ENCODE results near the gene GNB1L.

GNB1L gene

GRCh38 chr22:19873960-19874306, 19.3 kb upstream of the GNB1L start:
- DNase-seq (ENCODE audit: extremely low read depth, low read depth), result no peak

GRCh38 chr22:19873138-19873959, 18.7 kb upstream of the GNB1L start:
- TF ChIP-seq CTCF (IDR thresholded peaks at IDR 0.05; ENCODE audit: low read depth, low read length), result no peak
- no peak for DNase-seq (ENCODE audit: extremely low read depth, low read depth)

More at GRCh38 chr22:19873960-19874306, 19.3 kb upstream of the GNB1L start:
- TF ChIP-seq CTCF (IDR thresholded peaks at IDR 0.05; ENCODE audit: low read depth, low read length), result no peak

- DNase-seq (ENCODE audit: extremely low read depth, low read depth), result no peak
- no peak for TF ChIP-seq CTCF (IDR thresholded peaks at IDR 0.05; ENCODE audit: low read depth, low read length)
Measured at GRCh38 chr22:19872779-19873137, 18.1 kb upstream of the GNB1L start.

- no peak for DNase-seq (ENCODE audit: extremely low read depth, low read depth)
- TF ChIP-seq CTCF (IDR thresholded peaks at IDR 0.05; ENCODE audit: low read depth, low read length), result no peak
Measured at GRCh38 chr22:19871845-19872778, 17.4 kb upstream of the GNB1L start.

GRCh38 chr22:19871023-19871844, 16.6 kb upstream of the GNB1L start:
- TF ChIP-seq CTCF (IDR thresholded peaks at IDR 0.05; ENCODE audit: low read depth, low read length), result no peak
- DNase-seq (ENCODE audit: extremely low read depth, low read depth), result no peak

- TF ChIP-seq CTCF (IDR thresholded peaks at IDR 0.05; ENCODE audit: low read depth, low read length), result no peak
- no peak for DNase-seq (ENCODE audit: extremely low read depth, low read depth)
Measured at GRCh38 chr22:19870153-19871022, 15.7 kb upstream of the GNB1L start.

Measured in AG09319 (cell line).